K562 (cell line): ENCODE measurements around the gene COQ8A. TPM values are rescaled to one million over a fixed set of nuclear protein-coding genes. Genes with fewer than 3 reads are reported as not detected.

Experiments used
- ARID3A ChIP-seq: IDR thresholded peaks from 2 replicates; pipeline ENCODE4 v1.6.1; 2012; ENCODE audit warnings: low read depth, low read length, improper control_type of control experiment, borderline replicate concordance
- CBX3 ChIP-seq, 2 experiments: IDR thresholded peaks; 1 replicate in 1 of 2; 2 replicates in 1 of 2; pipeline ENCODE4 v1.6.1; 2012; ENCODE audit warnings: inconsistent platforms in 2 of 2, low read length in 2 of 2, borderline replicate concordance in 1 of 2, control low read depth in 1 of 2
- EP400 ChIP-seq: fragments of 450-650 bp; IDR thresholded peaks from 2 replicates; pipeline ENCODE4 v1.6.1; 2017; ENCODE audit warnings: antibody characterized with exemption, mild to moderate bottlenecking, moderate library complexity
- HDAC8 ChIP-seq: fragments of 450-650 bp; IDR thresholded peaks from 2 replicates; pipeline ENCODE4 v1.6.1; 2016; ENCODE audit warnings: mild to moderate bottlenecking, missing genetic modification characterization, moderate library complexity, missing compliant biosample characterization
- HNRNPLL ChIP-seq: fragments of 200-400 bp; formaldehyde crosslinking; IDR thresholded peaks from 2 replicates; pipeline ENCODE4 v1.6.1; 2017; ENCODE audit warnings: low read length, low read depth, mild to moderate bottlenecking; ENCODE audit not compliant: poor library complexity, severe bottlenecking
- HOMEZ ChIP-seq: fragments of 250-450 bp; sonication (Bioruptor Pico); IDR thresholded peaks from 2 replicates; pipeline ENCODE4 v1.4.0; 2020; ENCODE audit warnings: mild to moderate bottlenecking, moderate library complexity
- MCM3 ChIP-seq: fragments of 450-650 bp; IDR thresholded peaks from 2 replicates; pipeline ENCODE4 v1.6.1; 2016
- NCOA4 ChIP-seq: fragments of 450-650 bp; IDR thresholded peaks from 2 replicates; pipeline ENCODE4 v1.6.1; 2018; ENCODE audit warnings: mild to moderate bottlenecking; ENCODE audit not compliant: partially characterized antibody
- NRF1 ChIP-seq, 2 experiments: fragments of 450-650 bp; IDR thresholded peaks in 1 of 2; conservative IDR thresholded peaks in 1 of 2; 2 replicates each; pipeline ENCODE4 v1.6.1; 2014; ENCODE audit warnings: mild to moderate bottlenecking in 2 of 2
- NUFIP1 ChIP-seq: fragments of 450-650 bp; IDR thresholded peaks from 2 replicates; pipeline ENCODE4 v1.6.1; 2018; ENCODE audit not compliant: partially characterized antibody
- PURB ChIP-seq: sonication (generic); formaldehyde crosslinking; IDR thresholded peaks from 2 replicates; pipeline ENCODE4 v1.9.0; 2021; ENCODE audit warnings: low read depth, mild to moderate bottlenecking, missing genetic modification reagents
- SAFB ChIP-seq: fragments of 200-400 bp; formaldehyde crosslinking; IDR thresholded peaks from 2 replicates; pipeline ENCODE4 v1.6.1; 2017; ENCODE audit warnings: low read depth, low read length, borderline replicate concordance
- SMARCE1 ChIP-seq: fragments of 450-650 bp; IDR thresholded peaks from 2 replicates; pipeline ENCODE4 v1.7.1; 2016; ENCODE audit warnings: mild to moderate bottlenecking
- TEAD4 ChIP-seq, 2 experiments: sonication (generic) in 1 of 2; formaldehyde crosslinking in 1 of 2; IDR thresholded peaks; 2 replicates each; pipeline versions ENCODE4 v1.6.1 to v1.8.0; 2012 to 2022; ENCODE audit warnings: borderline replicate concordance in 1 of 2, inconsistent platforms in 1 of 2, low read length in 1 of 2, mild to moderate bottlenecking in 1 of 2, missing genetic modification reagents in 1 of 2
- ZBTB17 ChIP-seq: fragments of 450-650 bp; formaldehyde crosslinking; IDR thresholded peaks from 2 replicates; pipeline ENCODE4 v1.4.0; 2020; ENCODE audit warnings: mild to moderate bottlenecking
- ZNF445 ChIP-seq: fragments of 250-450 bp; sonication (Bioruptor Pico); IDR thresholded peaks from 2 replicates; pipeline ENCODE4 v1.4.0; 2020; ENCODE audit warnings: low read depth, mild to moderate bottlenecking, moderate library complexity
- ZNF584 ChIP-seq: fragments of 200-800 bp; sonication (Bioruptor generic); IDR thresholded peaks from 2 replicates; pipeline ENCODE4 v1.6.1; 2016; ENCODE audit warnings: low read depth, mild to moderate bottlenecking, missing genetic modification characterization, missing compliant biosample characterization
- polyA plus RNA-seq, 8 experiments: library from polyadenylated mRNA; depleted of rRNA in 4 of 8; stranded (reverse) in 5 of 8; unstranded in 3 of 8; fragments of >200 nt; fragmentation: Nextera tagmentation in 2 of 8; fragmentation: Illumina TruSeq in 1 of 8; extraction: Ambion mirVana in 2 of 8; extraction: Trizol in 1 of 8; gene quantifications; 2 replicates each; pipeline versions ENCODE4 v1.2.1 to v1.2.3, GENCODE V29; 2011 to 2014; ENCODE audit warnings: inconsistent platforms in 1 of 8, missing spikeins in 1 of 8
- total RNA-seq, 7 experiments: library from RNA; depleted of rRNA in 6 of 7; stranded (reverse); fragments of >200 nt in 6 of 7; fragmentation: Illumina TruSeq in 2 of 7; extraction: Trizol in 2 of 7; gene quantifications; 2 replicates each; pipeline versions ENCODE4 v1.2.1 to v1.2.3, GENCODE V29; 2011 to 2021; ENCODE audit warnings: low replicate concordance in 1 of 7
- TF ChIP-seq, protein P1 (sequence below): sonication (generic); IDR thresholded peaks from 2 replicates; pipeline ENCODE4 v1.6.1; 2016
- TF ChIP-seq, protein P2 (sequence below): fragments of 250-450 bp; sonication (Bioruptor Pico); IDR thresholded peaks from 2 replicates; pipeline ENCODE4 v1.8.0; 2021; ENCODE audit warnings: moderate library complexity, mild to moderate bottlenecking, inconsistent platforms
- TF ChIP-seq, protein P3 (sequence below): IDR thresholded peaks from 3 replicates; pipeline ENCODE4 v1.6.1; 2011; ENCODE audit warnings: borderline replicate concordance, mild to moderate bottlenecking, moderate library complexity; ENCODE audit not compliant: insufficient read length; ENCODE audit errors: extremely low read depth

The COQ8A gene
- total and polyA plus RNA-seq, 9 of the 15 experiments (the other 6 are each of a cell fraction or from before 2014, with no cell fraction given) = 2.6 to 54.3 (median 32.4) TPM

DNA sequence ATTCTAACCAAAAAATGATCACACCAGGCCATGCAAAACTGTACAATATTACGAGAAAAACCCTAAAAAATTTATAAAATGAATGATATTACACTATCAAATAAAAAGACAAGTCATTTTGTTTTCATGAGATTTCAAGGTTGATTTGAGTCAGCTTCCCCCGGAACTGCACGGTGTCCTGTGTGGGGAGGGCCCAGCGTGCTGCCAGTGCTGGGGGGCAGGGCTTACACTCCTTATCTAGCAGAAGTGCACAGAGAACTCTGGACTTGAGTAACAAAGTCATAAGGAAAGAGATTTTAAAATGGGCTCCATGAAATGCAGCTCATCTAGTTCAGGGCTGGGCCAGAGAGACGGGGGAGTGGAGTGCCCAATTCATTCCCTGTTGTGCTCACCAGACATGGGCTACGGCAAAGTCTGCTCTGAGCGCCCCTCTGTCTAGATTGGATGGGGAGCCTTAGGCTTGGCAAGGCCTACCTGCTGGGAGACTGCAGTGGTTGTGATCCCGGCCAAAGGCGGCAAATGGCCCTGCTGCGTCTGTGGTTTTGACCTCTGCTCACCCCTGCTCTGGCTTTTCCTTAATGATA lies 50.1 kb downstream of the COQ8A start (continued):
- TF ChIP-seq HDAC8 (tag) (0 out of 2 replicates have a peak, but pooled peaks have one; percentile 49), TEAD4 (IDR thresholded peaks at IDR 0.05; ENCODE audit: low read length) (no peak; the same call in 1 of the 2 replicates), TEAD4 (CRISPR knock-in tag; IDR thresholded peaks at IDR 0.05; ENCODE audit: borderline replicate concordance) (no peak), NUFIP1 (no peak), ARID3A (peak; percentile 84), HOMEZ (CRISPR knock-in tag) (no peak), PURB (CRISPR knock-in tag) (no peak), ZNF445 (CRISPR knock-in tag) (no peak), ZBTB17 (CRISPR knock-in tag) (no peak), EP400 (peak; percentile 46; the same call in 1 of the 2 replicates), SAFB (no peak), SMARCE1 (0 out of 2 replicates have a peak, but pooled peaks have one; percentile 28), ZNF584 (CRISPR knock-in tag) (no peak), CBX3 (IDR thresholded peaks at IDR 0.05; ENCODE audit: borderline replicate concordance in 1 of 2, low read length in 2 of 2) (peak in 1 of 2 experiments; percentile 20; a peak in 1 of 3 replicates), HNRNPLL (no peak), NCOA4 (no peak), NRF1 (conservative IDR thresholded peaks at IDR 0.05 in 1 of 2, IDR thresholded peaks at IDR 0.05 in 1 of 2) (0 out of 4 replicates have a peak, but pooled peaks of 1 of the 2 experiments have one; percentile 13), MCM3 (no peak)
- TF ChIP-seq, protein P1, sequence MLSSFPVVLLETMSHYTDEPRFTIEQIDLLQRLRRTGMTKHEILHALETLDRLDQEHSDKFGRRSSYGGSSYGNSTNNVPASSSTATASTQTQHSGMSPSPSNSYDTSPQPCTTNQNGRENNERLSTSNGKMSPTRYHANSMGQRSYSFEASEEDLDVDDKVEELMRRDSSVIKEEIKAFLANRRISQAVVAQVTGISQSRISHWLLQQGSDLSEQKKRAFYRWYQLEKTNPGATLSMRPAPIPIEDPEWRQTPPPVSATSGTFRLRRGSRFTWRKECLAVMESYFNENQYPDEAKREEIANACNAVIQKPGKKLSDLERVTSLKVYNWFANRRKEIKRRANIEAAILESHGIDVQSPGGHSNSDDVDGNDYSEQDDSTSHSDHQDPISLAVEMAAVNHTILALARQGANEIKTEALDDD = 0 out of 2 replicates have a peak, but pooled peaks have one; percentile 23
- TF ChIP-seq, protein P2, sequence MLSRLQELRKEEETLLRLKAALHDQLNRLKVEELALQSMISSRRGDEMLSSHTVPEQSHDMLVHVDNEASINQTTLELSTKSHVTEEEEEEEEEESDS (CRISPR knock-in tag) = no peak
- TF ChIP-seq, protein P3, sequence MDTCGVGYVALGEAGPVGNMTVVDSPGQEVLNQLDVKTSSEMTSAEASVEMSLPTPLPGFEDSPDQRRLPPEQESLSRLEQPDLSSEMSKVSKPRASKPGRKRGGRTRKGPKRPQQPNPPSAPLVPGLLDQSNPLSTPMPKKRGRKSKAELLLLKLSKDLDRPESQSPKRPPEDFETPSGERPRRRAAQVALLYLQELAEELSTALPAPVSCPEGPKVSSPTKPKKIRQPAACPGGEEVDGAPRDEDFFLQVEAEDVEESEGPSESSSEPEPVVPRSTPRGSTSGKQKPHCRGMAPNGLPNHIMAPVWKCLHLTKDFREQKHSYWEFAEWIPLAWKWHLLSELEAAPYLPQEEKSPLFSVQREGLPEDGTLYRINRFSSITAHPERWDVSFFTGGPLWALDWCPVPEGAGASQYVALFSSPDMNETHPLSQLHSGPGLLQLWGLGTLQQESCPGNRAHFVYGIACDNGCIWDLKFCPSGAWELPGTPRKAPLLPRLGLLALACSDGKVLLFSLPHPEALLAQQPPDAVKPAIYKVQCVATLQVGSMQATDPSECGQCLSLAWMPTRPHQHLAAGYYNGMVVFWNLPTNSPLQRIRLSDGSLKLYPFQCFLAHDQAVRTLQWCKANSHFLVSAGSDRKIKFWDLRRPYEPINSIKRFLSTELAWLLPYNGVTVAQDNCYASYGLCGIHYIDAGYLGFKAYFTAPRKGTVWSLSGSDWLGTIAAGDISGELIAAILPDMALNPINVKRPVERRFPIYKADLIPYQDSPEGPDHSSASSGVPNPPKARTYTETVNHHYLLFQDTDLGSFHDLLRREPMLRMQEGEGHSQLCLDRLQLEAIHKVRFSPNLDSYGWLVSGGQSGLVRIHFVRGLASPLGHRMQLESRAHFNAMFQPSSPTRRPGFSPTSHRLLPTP = no peak
